ENCODE results near the gene ADGRA1. TPM values are rescaled to one million over a fixed set of nuclear protein-coding genes. Genes with fewer than 3 reads are reported as not detected.

The ADGRA1 gene
- total and polyA plus RNA-seq, 2 of the 8 experiments (the other 6 are each of a cell fraction or from before 2014, with no cell fraction given), result 0.17 to 0.21 TPM

DNA sequence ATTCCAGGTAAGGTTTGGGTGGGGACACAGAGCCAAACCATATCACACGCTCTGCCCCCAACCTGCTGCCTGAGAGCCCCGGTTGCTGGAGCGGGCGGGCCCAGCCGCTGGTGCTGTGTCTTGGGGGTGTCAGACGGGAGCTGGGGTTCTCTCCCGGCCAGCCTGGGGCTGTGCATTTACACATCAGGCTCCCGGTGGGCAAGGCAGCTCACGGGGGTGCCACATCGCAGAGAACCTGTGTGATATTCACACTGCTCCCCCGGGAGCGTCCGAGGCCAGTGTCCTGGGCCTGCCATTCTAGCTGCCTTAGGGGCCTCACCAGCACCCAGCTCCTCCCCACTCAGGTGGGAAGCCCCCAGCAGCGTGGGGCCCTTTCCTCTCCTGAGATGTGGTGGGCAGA is 35.6 kb upstream of the ADGRA1 start:
- WGBS, 2 experiments (ENCODE audit: extremely low coverage in 1 of 2, insufficient coverage in 1 of 2, insufficient read length in 1 of 2, insufficient replicate concordance in 2 of 2, low coverage in 1 of 2, low lambda C conversion rate in 2 of 2, missing lambda C conversion rate in 1 of 2), result 93% methylated on average over 14 of the region's 14 CpGs; no CpG with 5 or more reads in 1 of the 2 experiments
- Histone ChIP-seq H3K23ac (ENCODE audit: insufficient read length) (no peak overlapping the region), H2BK15ac (ENCODE audit: low read length) (no peak overlapping the region), H3K23me2 (ENCODE audit: low read depth, low read length) (no peaks in the 10 kb centered on the region), H2BK12ac (ENCODE audit: low read depth, low read length) (no peak overlapping the region), H4K91ac (replicated peaks; ENCODE audit: insufficient read length, low read length) (no peak overlapping the region), H3K4ac (replicated peaks; ENCODE audit: insufficient read length, low read depth, low read length) (no peak overlapping the region), H3K4me1 (replicated peaks in 1 of 4; ENCODE audit: control insufficient read depth in 3 of 4, insufficient read depth in 4 of 4, low read length in 3 of 4) (no peaks in the 10 kb centered on the region), H2BK120ac (replicated peaks; ENCODE audit: low read depth, low read length) (no peak overlapping the region), H2BK5ac (ENCODE audit: low read depth, low read length) (no peak overlapping the region), H3K27ac (ENCODE audit: low read depth, low read length) (no peak overlapping the region), H3K9me3 (ENCODE audit: insufficient read depth in 2 of 2, low read depth in 1 of 2, low read length in 1 of 2) (peaks cover 0 to 3% of the 10 kb centered on the region in 2 experiments; a peak in 1 of 4 replicates), H3K79me2 (ENCODE audit: control insufficient read depth in 1 of 2, insufficient read depth in 2 of 2, low read length in 2 of 2) (no peaks in the 10 kb centered on the region), H3K4me3 (ENCODE audit: extremely low read depth in 1 of 4, insufficient read depth in 2 of 4, low read depth in 3 of 4, low read length in 4 of 4) (no peak overlapping the region), H3K4me2 (ENCODE audit: insufficient read depth in 1 of 2, low read depth in 2 of 2, low read length in 2 of 2) (no peak overlapping the region), H4K5ac (ENCODE audit: insufficient read length, low read depth, low read length) (no peak overlapping the region), H3K27me3 (replicated peaks in 1 of 4; ENCODE audit: control insufficient read depth in 3 of 4, extremely low read depth in 1 of 4, insufficient read depth in 3 of 4, low read length in 3 of 4) (no peaks in the 10 kb centered on the region), H2AFZ (ENCODE audit: low read length) (no peak overlapping the region), H3K9ac (replicated peaks in 1 of 4; ENCODE audit: extremely low read depth in 1 of 4, low read depth in 3 of 4, low read length in 3 of 4) (no peak overlapping the region), H4K8ac (ENCODE audit: extremely low read depth, insufficient read depth, low read length) (no peak overlapping the region; the same call in 1 of the 2 replicates), H2BK20ac (ENCODE audit: low read length) (no peak overlapping the region), H3K36me3 (ENCODE audit: control insufficient read depth in 2 of 4, insufficient read depth in 4 of 4, low read length in 3 of 4) (no peaks in the 10 kb centered on the region), H3K56ac (replicated peaks; ENCODE audit: insufficient read length, low read depth, low read length) (no peak overlapping the region), H3K14ac (ENCODE audit: insufficient read length) (no peak overlapping the region), H2AK5ac (ENCODE audit: low read depth, low read length) (no peak overlapping the region), H4K20me1 (replicated peaks in 1 of 2; ENCODE audit: control insufficient read depth in 1 of 2, insufficient read depth in 2 of 2, low read length in 2 of 2) (no peaks in the 10 kb centered on the region), H3K18ac (ENCODE audit: extremely low read depth, low read length) (no peak overlapping the region), H3K79me1 (ENCODE audit: low read depth, low read length) (no peaks in the 10 kb centered on the region)
- no peak for DNase-seq (ENCODE audit: low read depth in 1 of 2, low spot score in 2 of 2)
- CTCF ChIA-PET (ENCODE audit: partially characterized antibody), result interaction anchor here (0.8 to 1.7 kb wide), 2 partner anchors 112 to 1158 kb away, joined by 3 to 4 read pairs; no protein-coding TSS in a partner anchor
- FAIRE-seq, result no peak
- no peak for TF ChIP-seq KDM4A (IDR thresholded peaks at IDR 0.05; ENCODE audit: low read depth, low read length, severe bottlenecking)
- no peak for TF ChIP-seq CHD2 (IDR thresholded peaks at IDR 0.05; ENCODE audit: low read length)
- no peak for TF ChIP-seq CTBP2 (IDR thresholded peaks at IDR 0.05; ENCODE audit: borderline replicate concordance, insufficient read depth, insufficient read length, low read length)
- no peak for TF ChIP-seq POLR2AphosphoS5 (IDR thresholded peaks at IDR 0.05; ENCODE audit: low read depth, low read length)
- TF ChIP-seq, protein P1, sequence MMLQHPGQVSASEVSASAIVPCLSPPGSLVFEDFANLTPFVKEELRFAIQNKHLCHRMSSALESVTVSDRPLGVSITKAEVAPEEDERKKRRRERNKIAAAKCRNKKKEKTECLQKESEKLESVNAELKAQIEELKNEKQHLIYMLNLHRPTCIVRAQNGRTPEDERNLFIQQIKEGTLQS (IDR thresholded peaks at IDR 0.05; ENCODE audit: insufficient read depth, low read depth, low read length), result no peak
- TF ChIP-seq RNF2 (IDR thresholded peaks at IDR 0.05; ENCODE audit: borderline replicate concordance, low read depth, low read length, missing control alignments, poor library complexity, severe bottlenecking), result no peak
- no peak for TF ChIP-seq RFX5 (IDR thresholded peaks at IDR 0.05; ENCODE audit: borderline replicate concordance, low read depth, low read length)
- TF ChIP-seq TBP (IDR thresholded peaks at IDR 0.05; ENCODE audit: low read depth, low read length), result no peak
- POLR2A ChIA-PET (ENCODE audit: partially characterized antibody), result no interaction called here
